Measurements from ENCODE around the gene COPG1. TPM values are rescaled to one million over a fixed set of nuclear protein-coding genes. Genes with fewer than 3 reads are reported as not detected.

COPG1 gene
- total RNA-seq, 1 experiment from 2014 or later, result 132 TPM

GRCh38 chr3:129268396-129268795 is 19.0 kb downstream of the COPG1 start (continued):
- TF ChIP-seq, protein P1, sequence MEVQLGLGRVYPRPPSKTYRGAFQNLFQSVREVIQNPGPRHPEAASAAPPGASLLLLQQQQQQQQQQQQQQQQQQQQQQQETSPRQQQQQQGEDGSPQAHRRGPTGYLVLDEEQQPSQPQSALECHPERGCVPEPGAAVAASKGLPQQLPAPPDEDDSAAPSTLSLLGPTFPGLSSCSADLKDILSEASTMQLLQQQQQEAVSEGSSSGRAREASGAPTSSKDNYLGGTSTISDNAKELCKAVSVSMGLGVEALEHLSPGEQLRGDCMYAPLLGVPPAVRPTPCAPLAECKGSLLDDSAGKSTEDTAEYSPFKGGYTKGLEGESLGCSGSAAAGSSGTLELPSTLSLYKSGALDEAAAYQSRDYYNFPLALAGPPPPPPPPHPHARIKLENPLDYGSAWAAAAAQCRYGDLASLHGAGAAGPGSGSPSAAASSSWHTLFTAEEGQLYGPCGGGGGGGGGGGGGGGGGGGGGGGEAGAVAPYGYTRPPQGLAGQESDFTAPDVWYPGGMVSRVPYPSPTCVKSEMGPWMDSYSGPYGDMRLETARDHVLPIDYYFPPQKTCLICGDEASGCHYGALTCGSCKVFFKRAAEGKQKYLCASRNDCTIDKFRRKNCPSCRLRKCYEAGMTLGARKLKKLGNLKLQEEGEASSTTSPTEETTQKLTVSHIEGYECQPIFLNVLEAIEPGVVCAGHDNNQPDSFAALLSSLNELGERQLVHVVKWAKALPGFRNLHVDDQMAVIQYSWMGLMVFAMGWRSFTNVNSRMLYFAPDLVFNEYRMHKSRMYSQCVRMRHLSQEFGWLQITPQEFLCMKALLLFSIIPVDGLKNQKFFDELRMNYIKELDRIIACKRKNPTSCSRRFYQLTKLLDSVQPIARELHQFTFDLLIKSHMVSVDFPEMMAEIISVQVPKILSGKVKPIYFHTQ (CRISPR knock-in tag; IDR thresholded peaks at IDR 0.05), result no peak
- TF ChIP-seq FOXK1 (CRISPR knock-in tag; IDR thresholded peaks at IDR 0.05), result no peak
- no peak for TF ChIP-seq NFYB (CRISPR knock-in tag; conservative IDR thresholded peaks at IDR 0.05; ENCODE audit: low read depth)
- TF ChIP-seq MXD4 (CRISPR knock-in tag; IDR thresholded peaks at IDR 0.05; ENCODE audit: borderline replicate concordance), result no peak
- TF ChIP-seq ATF6 (CRISPR knock-in tag; IDR thresholded peaks at IDR 0.05), result no peak

DNA sequence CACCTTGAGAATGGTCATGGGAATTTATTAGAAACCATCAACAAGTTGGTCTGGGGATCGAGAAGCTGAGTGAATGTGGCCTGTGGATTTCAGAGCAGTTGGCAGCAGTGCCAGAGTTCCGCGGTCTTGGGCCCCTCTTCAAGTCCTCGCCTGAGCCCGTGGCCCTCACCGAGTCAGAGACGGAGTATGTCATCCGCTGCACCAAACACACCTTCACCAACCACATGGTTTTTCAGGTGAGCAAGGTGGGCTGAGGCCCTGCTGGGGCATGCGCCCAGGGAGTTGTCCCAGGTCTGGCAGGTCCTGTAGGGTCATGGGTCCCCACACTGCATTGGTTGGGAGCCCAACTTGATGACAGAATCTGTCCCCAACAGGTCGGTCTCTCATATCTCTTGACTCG is 22.3 kb downstream of the COPG1 start:
- H3K4me3 Mint-ChIP-seq, result no peak overlapping the region
- no peak for TF ChIP-seq ZNF219 (CRISPR knock-in tag; IDR thresholded peaks at IDR 0.05; ENCODE audit: borderline replicate concordance)
- TF ChIP-seq CREB1 (CRISPR knock-in tag; IDR thresholded peaks at IDR 0.05), result no peak
- TF ChIP-seq FOXK1 (CRISPR knock-in tag; IDR thresholded peaks at IDR 0.05), result no peak
- TF ChIP-seq SMAD3 (CRISPR knock-in tag; IDR thresholded peaks at IDR 0.05; ENCODE audit: borderline replicate concordance), result no peak
- TF ChIP-seq NR3C1 (CRISPR knock-in tag; conservative IDR thresholded peaks at IDR 0.05; ENCODE audit: low read depth), result no peak
- TF ChIP-seq ZNF121 (CRISPR knock-in tag; IDR thresholded peaks at IDR 0.05), result no peak
- TF ChIP-seq TP53 (CRISPR knock-in tag; IDR thresholded peaks at IDR 0.05), result no peak
- peaks cover 91% of the 10 kb centered on the region for H3K36me3 Mint-ChIP-seq
- H3K27me3 Mint-ChIP-seq (ENCODE audit: low read depth), result no peaks in the 10 kb centered on the region
- ATAC-seq (no peak), DNase-seq (ENCODE audit: low spot score) (no peak)
- H3K9me3 Mint-ChIP-seq, result no peaks in the 10 kb centered on the region
- POLR2A ChIA-PET, result no interaction called here
- no peak overlapping the region for H3K27ac Mint-ChIP-seq
- CTCF ChIA-PET, result interaction anchor here (1.2 to 1.7 kb wide), 2 partner anchors 44 to 53 kb away, joined by 3 to 7 read pairs; a partner anchor contains a TSS
- H3K4me1 Mint-ChIP-seq, result no peaks in the 10 kb centered on the region

GRCh38 chr3:129276385-129276784 is 27.0 kb downstream of the COPG1 start:
- ATAC-seq (no peak), DNase-seq (ENCODE audit: low spot score) (no peak)
- Mint-ChIP-seq H3K27ac (no peak overlapping the region), H3K36me3 (peaks cover 62% of the 10 kb centered on the region), H3K9me3 (no peaks in the 10 kb centered on the region), H3K4me1 (peaks cover 17% of the 10 kb centered on the region), H3K27me3 (ENCODE audit: low read depth) (no peaks in the 10 kb centered on the region; the same call in 1 of the 2 replicates), H3K4me3 (no peak overlapping the region)
- CTCF ChIA-PET, result no interaction called here
- TF ChIP-seq, protein P2, sequence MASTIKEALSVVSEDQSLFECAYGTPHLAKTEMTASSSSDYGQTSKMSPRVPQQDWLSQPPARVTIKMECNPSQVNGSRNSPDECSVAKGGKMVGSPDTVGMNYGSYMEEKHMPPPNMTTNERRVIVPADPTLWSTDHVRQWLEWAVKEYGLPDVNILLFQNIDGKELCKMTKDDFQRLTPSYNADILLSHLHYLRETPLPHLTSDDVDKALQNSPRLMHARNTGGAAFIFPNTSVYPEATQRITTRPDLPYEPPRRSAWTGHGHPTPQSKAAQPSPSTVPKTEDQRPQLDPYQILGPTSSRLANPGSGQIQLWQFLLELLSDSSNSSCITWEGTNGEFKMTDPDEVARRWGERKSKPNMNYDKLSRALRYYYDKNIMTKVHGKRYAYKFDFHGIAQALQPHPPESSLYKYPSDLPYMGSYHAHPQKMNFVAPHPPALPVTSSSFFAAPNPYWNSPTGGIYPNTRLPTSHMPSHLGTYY (CRISPR knock-in tag; IDR thresholded peaks at IDR 0.05), result no peak
- TF ChIP-seq ELF4 (CRISPR knock-in tag; IDR thresholded peaks at IDR 0.05; ENCODE audit: low read depth) (no peak), SMAD3 (CRISPR knock-in tag; IDR thresholded peaks at IDR 0.05; ENCODE audit: borderline replicate concordance) (no peak), GABPB1 (CRISPR knock-in tag; IDR thresholded peaks at IDR 0.05) (no peak), ZNF263 (CRISPR knock-in tag; IDR thresholded peaks at IDR 0.05; ENCODE audit: low read depth) (no peak), ZNF532 (CRISPR knock-in tag; IDR thresholded peaks at IDR 0.05; ENCODE audit: borderline replicate concordance) (no peak), ZNF317 (CRISPR knock-in tag; IDR thresholded peaks at IDR 0.05; ENCODE audit: borderline replicate concordance, low read depth) (no peak), JUN (CRISPR knock-in tag; IDR thresholded peaks at IDR 0.05) (no peak), RORB (CRISPR knock-in tag; IDR thresholded peaks at IDR 0.05) (no peak)
- POLR2A ChIA-PET, result interaction anchor here (0.8 to 4.4 kb wide), 2 partner anchors 39 to 224 kb away, joined by 6 to 44 read pairs; a partner anchor contains a TSS
